Mesothelial cell of epicardium (in vitro differentiated cells): Measurements from ENCODE around the gene PPP4R3B. TPM values are rescaled to one million over a fixed set of nuclear protein-coding genes. Genes with fewer than 3 reads are reported as not detected.
"Not testable (repeated sequence)": the region's sequence is repeated elsewhere in the genome, so short reads cannot be mapped to it uniquely, and the experiment has no call there.

Experiments
- DNase-seq, 2 experiments: peaks; one replicate each; pipeline ENCODE4 v3.0.0; 2021; ENCODE audit warnings: low spot score in 2 of 2; ENCODE audit not compliant: unreplicated experiment in 2 of 2
- H3K27ac Mint-ChIP-seq: 2 replicates; pipeline ENCODE4 v1.8.0; 2021; ENCODE audit warnings: mixed read lengths
- H3K27me3 Mint-ChIP-seq: 2 replicates; pipeline ENCODE4 v1.8.0; 2021; ENCODE audit warnings: low read depth, mixed read lengths
- H3K36me3 Mint-ChIP-seq: 2 replicates; pipeline ENCODE4 v1.8.0; 2021; ENCODE audit warnings: mixed read lengths
- H3K4me1 Mint-ChIP-seq: 2 replicates; pipeline ENCODE4 v1.8.0; 2021; ENCODE audit warnings: mixed read lengths
- H3K4me3 Mint-ChIP-seq: 2 replicates; pipeline ENCODE4 v1.8.0; 2021; ENCODE audit warnings: mild to moderate bottlenecking, moderate library complexity, mixed read lengths
- H3K9me3 Mint-ChIP-seq: 2 replicates; pipeline ENCODE4 v1.8.0; 2021; ENCODE audit warnings: mixed read lengths
- total RNA-seq: library from RNA; stranded (reverse); gene quantifications from 3 replicates; pipeline ENCODE4 v1.2.1, GENCODE V29; 2021
- TF ChIP-seq, protein P1 (sequence below): fragments of 200-600 bp; sonication (generic); IDR thresholded peaks from one replicate; pipeline ENCODE4 v1.5.0; 2021; ENCODE audit warnings: antibody characterized with exemption; ENCODE audit not compliant: unreplicated experiment

The PPP4R3B gene
- total RNA-seq, 1 donor from 2014 or later = 52.0 TPM

DNA sequence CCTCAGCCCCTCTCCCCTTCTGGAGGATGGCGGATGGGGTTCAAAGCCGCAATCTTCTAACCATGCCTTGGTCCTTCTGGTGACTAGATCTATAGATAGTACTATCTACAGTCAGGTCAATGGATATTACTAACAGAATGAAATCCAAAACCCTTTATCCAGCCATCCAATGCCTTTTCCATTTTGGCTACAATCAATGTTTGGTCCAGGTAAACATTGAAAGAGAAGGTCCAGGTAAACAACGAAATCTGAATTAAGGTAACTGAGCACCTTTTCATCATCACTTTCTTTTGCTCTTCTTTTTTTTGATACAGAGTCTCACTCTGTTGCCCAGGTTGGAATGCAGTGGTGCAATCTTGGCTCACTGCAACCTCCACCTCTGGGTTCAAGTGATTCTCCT is 9.7 kb downstream of the PPP4R3B start:
- no peak for DNase-seq
- H3K9me3 Mint-ChIP-seq = no peaks in the 10 kb centered on the region

DNA sequence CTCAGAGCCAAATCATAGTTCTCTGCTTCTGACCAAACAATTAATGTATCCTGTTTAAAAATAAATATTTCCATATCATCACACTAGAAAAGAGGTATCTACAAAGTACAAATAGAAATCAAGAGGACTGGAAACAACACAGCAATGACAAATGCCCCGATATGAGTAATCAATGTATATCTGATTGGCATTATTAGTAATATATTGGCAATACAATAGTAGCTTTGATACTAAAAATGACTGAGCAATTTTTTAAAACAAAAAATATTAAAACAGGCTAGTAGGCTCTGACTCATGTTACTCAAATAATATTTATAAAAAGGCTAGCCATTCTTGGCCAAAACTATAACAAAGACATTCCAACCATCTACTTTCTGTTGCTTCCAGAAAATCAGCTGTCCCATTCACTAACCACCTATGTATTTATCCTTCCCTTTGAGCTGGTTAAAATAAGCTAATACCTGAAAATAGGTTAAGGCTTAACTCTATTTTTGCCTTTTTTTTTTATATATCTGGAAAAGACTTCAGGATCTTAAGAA is 13.3 kb downstream of the PPP4R3B start:
- no peaks in the 10 kb centered on the region for H3K4me1 Mint-ChIP-seq
- TF ChIP-seq, protein P1, sequence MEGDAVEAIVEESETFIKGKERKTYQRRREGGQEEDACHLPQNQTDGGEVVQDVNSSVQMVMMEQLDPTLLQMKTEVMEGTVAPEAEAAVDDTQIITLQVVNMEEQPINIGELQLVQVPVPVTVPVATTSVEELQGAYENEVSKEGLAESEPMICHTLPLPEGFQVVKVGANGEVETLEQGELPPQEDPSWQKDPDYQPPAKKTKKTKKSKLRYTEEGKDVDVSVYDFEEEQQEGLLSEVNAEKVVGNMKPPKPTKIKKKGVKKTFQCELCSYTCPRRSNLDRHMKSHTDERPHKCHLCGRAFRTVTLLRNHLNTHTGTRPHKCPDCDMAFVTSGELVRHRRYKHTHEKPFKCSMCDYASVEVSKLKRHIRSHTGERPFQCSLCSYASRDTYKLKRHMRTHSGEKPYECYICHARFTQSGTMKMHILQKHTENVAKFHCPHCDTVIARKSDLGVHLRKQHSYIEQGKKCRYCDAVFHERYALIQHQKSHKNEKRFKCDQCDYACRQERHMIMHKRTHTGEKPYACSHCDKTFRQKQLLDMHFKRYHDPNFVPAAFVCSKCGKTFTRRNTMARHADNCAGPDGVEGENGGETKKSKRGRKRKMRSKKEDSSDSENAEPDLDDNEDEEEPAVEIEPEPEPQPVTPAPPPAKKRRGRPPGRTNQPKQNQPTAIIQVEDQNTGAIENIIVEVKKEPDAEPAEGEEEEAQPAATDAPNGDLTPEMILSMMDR = no peak
- H3K27me3 Mint-ChIP-seq = no peaks in the 10 kb centered on the region
- H3K4me3 Mint-ChIP-seq = no peak overlapping the region
- H3K9me3 Mint-ChIP-seq = no peaks in the 10 kb centered on the region
- peaks cover 23% of the 10 kb centered on the region for H3K36me3 Mint-ChIP-seq
- no peak for DNase-seq
- H3K27ac Mint-ChIP-seq = peak overlapping the region; percentile 47

More for the DNA sequence above, 9.7 kb downstream of the PPP4R3B start:
- no peak overlapping the region for H3K27ac Mint-ChIP-seq
- no peaks in the 10 kb centered on the region for H3K4me1 Mint-ChIP-seq
- TF ChIP-seq, protein P1 = no peak
- H3K4me3 Mint-ChIP-seq = no peak overlapping the region
- H3K27me3 Mint-ChIP-seq = no peaks in the 10 kb centered on the region
- peaks cover 15% of the 10 kb centered on the region for H3K36me3 Mint-ChIP-seq

GRCh38 chr2:55601849-55602248 is 15.6 kb downstream of the PPP4R3B start:
- H3K27me3 Mint-ChIP-seq = no peaks in the 10 kb centered on the region
- TF ChIP-seq, protein P1 = no peak

DNA sequence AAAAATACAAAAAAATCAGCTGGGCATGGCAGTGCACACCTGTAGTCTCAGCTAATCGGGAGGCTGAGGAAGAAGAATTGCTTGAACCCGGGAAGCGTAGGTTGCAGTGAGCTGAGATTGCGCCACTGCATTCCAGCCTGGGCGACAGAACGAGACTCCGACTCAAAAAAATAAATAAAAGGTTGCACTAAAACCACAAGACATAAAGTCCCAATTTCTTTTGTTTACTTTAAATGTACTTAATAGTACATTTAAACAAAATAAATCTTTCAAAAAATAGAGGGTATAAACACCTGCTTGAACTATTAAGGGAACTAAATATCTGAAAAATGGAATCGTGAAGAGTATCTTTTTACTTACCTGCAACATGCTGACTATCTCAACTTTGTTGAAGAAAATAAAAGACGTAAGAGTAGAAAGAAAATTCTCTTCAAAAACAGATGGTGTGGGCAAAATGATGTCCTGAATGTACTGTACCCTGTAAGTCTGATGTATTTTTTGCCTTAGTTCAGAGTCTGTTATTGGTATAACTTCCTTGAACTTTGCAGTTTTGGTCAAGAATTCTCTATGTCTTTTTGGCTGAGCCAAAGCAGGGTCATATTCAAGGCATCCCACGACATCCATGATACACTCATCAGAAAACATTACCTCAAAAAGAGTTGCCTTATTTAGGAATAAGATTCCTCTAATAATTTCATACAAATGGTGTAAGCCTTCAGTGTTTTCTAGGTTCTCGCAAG is 19.2 kb downstream of the PPP4R3B start:
- Mint-ChIP-seq H3K27me3 (no peaks in the 10 kb centered on the region), H3K27ac (no peak overlapping the region), H3K9me3 (no peaks in the 10 kb centered on the region), H3K4me1 (no peaks in the 10 kb centered on the region), H3K4me3 (no peak overlapping the region), H3K36me3 (peaks cover 27% of the 10 kb centered on the region)
- no peak for DNase-seq
- TF ChIP-seq, protein P1 = no peak

More at GRCh38 chr2:55601849-55602248, 15.6 kb downstream of the PPP4R3B start:
- Mint-ChIP-seq H3K36me3 (peaks cover 23% of the 10 kb centered on the region), H3K9me3 (no peaks in the 10 kb centered on the region), H3K27ac (no peak overlapping the region), H3K4me1 (no peaks in the 10 kb centered on the region), H3K4me3 (no peak overlapping the region)
- DNase-seq = no peak

- H3K4me3 Mint-ChIP-seq, H3K27me3 Mint-ChIP-seq, H3K27ac Mint-ChIP-seq, H3K9me3 Mint-ChIP-seq, DNase-seq, H3K4me1 Mint-ChIP-seq: not testable (repeated sequence)
- peaks cover 22% of the 10 kb centered on the region for H3K36me3 Mint-ChIP-seq
Measured at GRCh38 chr2:55596795-55597194, 20.6 kb downstream of the PPP4R3B start.

GRCh38 chr2:55595536-55595935 is 21.9 kb downstream of the PPP4R3B start:
- peaks cover 4% of the 10 kb centered on the region for H3K4me1 Mint-ChIP-seq
- no peaks in the 10 kb centered on the region for H3K27me3 Mint-ChIP-seq
- no peak overlapping the region for H3K4me3 Mint-ChIP-seq
- H3K27ac Mint-ChIP-seq = no peak overlapping the region
- no peak for DNase-seq
- peaks cover 21% of the 10 kb centered on the region for H3K36me3 Mint-ChIP-seq
- no peaks in the 10 kb centered on the region for H3K9me3 Mint-ChIP-seq
- TF ChIP-seq, protein P1 = no peak
